GM12878 (cell line): Measurements from ENCODE around the gene TULP4. TPM values are rescaled to one million over a fixed set of nuclear protein-coding genes. Genes with fewer than 3 reads are reported as not detected.
"Not testable (repeated sequence)": the region's sequence is repeated elsewhere in the genome, so short reads cannot be mapped to it uniquely, and the experiment has no call there.

Experiments used
- ATAC-seq: fragments of 200-7000 bp; cut with Tn5 transposase; 3 replicates; pipeline ENCODE4 v1.9.1; 2020; ENCODE audit warnings: mild to moderate bottlenecking, moderate library complexity
- BruUV-seq: library from RNA; stranded (reverse); fragments of 400-500 nt; replicated peaks from 2 replicates; lab custom pipeline; 2021; lab: Mats Ljungman, UMichigan
- CTCF ChIA-PET: fragments of 300-600 bp; sonication (Branson Sonifier 250); formaldehyde crosslinking; extraction: SDS; loops from one replicate; lab custom pipeline; 2021; ENCODE audit warnings: inconsistent platforms; lab: Yijun Ruan, JAX
- POLR2A ChIA-PET: fragments of 350-600 bp; formaldehyde crosslinking; extraction: SDS; loops from one replicate; lab custom pipeline; 2021; ENCODE audit warnings: inconsistent platforms; lab: Charles Lee
- RAD21 ChIA-PET: fragments of 300-600 bp; sonication (Branson Sonifier 250); formaldehyde crosslinking; loops from one replicate; lab custom pipeline; 2023; ENCODE audit warnings: antibody characterized with exemption; ENCODE audit not compliant: unreplicated experiment; lab: Charles Lee
- SMC1A ChIA-PET: fragments of 300-600 bp; sonication (Branson Sonifier 250); formaldehyde crosslinking; loops from one replicate; lab custom pipeline; 2023; ENCODE audit not compliant: unreplicated experiment, uncharacterized antibody; lab: Charles Lee
- DNase-seq: peaks from one replicate; pipeline ENCODE4 v3.0.0-alpha.2; 2011; ENCODE audit warnings: low read depth, low spot score
- FAIRE-seq: peaks from 3 replicates; lab custom pipeline; 2011; peaks lifted over from hg19 to GRCh38; lab: Jason Lieb, UNC
- H2AFZ ChIP-seq: 2 replicates; pipeline ENCODE4 v1.6.0; 2011; ENCODE audit warnings: low read depth, low read length, control low read depth; ENCODE audit not compliant: control insufficient read depth
- H3K27ac ChIP-seq: 2 replicates; pipeline ENCODE4 v1.5.1; 2011; ENCODE audit warnings: control low read depth; ENCODE audit not compliant: control insufficient read depth, insufficient read depth
- H3K27me3 ChIP-seq, 2 experiments: replicated peaks in 1 of 2; 2 replicates each; pipeline versions ENCODE4 v1.6.0 to v1.6.1; 2011; ENCODE audit warnings: low read length in 1 of 2; ENCODE audit not compliant: control insufficient read depth in 2 of 2, insufficient read depth in 2 of 2
- H3K36me3 ChIP-seq, 2 experiments: 2 replicates each; pipeline ENCODE4 v1.5.1; 2011; ENCODE audit warnings: low read length in 1 of 2; ENCODE audit not compliant: control insufficient read depth in 2 of 2, insufficient read depth in 2 of 2
- H3K4me1 ChIP-seq: 2 replicates; pipeline ENCODE4 v1.6.1; 2011; ENCODE audit warnings: mild to moderate bottlenecking, low read length, moderate library complexity, mixed read lengths; ENCODE audit not compliant: control insufficient read depth, insufficient read depth
- H3K4me2 ChIP-seq: 2 replicates; pipeline ENCODE4 v1.6.0; 2011; ENCODE audit warnings: control low read depth; ENCODE audit not compliant: control insufficient read depth, insufficient read depth
- H3K4me3 ChIP-seq: fragments of 200-600 bp; sonication (generic); 2 replicates; pipeline ENCODE4 v1.5.1; 2016
- H3K79me2 ChIP-seq: 2 replicates; pipeline ENCODE4 v1.6.0; 2011; ENCODE audit warnings: low read length; ENCODE audit not compliant: control insufficient read depth, insufficient read depth
- H3K9ac ChIP-seq: 2 replicates; pipeline ENCODE4 v1.8.0; 2011; ENCODE audit warnings: low read length, control low read depth, mixed read lengths; ENCODE audit not compliant: control insufficient read depth, insufficient read depth
- H3K9me3 ChIP-seq: replicated peaks from 3 replicates; pipeline ENCODE4 v1.5.1; 2011; ENCODE audit warnings: mild to moderate bottlenecking, low read length; ENCODE audit not compliant: control insufficient read depth, insufficient read depth
- H4K20me1 ChIP-seq: 2 replicates; pipeline ENCODE4 v1.6.0; 2011; ENCODE audit not compliant: control insufficient read depth, insufficient read depth
- WGBS: methylation state at CpG from one replicate; pipeline ENCODE4 v1.1.6; 2016; ENCODE audit warnings: low lambda C conversion rate; ENCODE audit not compliant: insufficient replicate concordance, insufficient coverage; ENCODE audit errors: missing lambda C conversion rate; 5-methylcytosine and 5-hydroxymethylcytosine counted together
- in situ Hi-C: fragments of 300-500 bp; cut with MboI; formaldehyde crosslinking; loops from 9 replicates; pipeline ENCODE4 v1.14.3; 2018; ENCODE audit warnings: mixed read lengths
- intact Hi-C: fragments of 100-400 bp; cut with micrococcal nuclease; formaldehyde crosslinking; loops from one replicate; pipeline ENCODE4 v1.14.2; 2022; ENCODE audit not compliant: unreplicated experiment
- polyA plus RNA-seq, 11 experiments: library from polyadenylated mRNA; depleted of rRNA in 4 of 11; unstranded in 6 of 11; stranded (reverse) in 5 of 11; fragments of >200 nt; fragmentation: Nextera tagmentation in 4 of 11; fragmentation: Illumina TruSeq in 1 of 11; extraction: Ambion mirVana in 4 of 11; extraction: Trizol in 1 of 11; gene quantifications; 1 replicate in 1 of 11; 2 replicates in 10 of 11; pipeline versions ENCODE4 v1.2.1 to v1.2.3, GENCODE V29; 2011 to 2016; ENCODE audit warnings: inconsistent platforms in 2 of 11, missing spikeins in 2 of 11, low read depth in 1 of 11
- total RNA-seq, 4 experiments: library from RNA; depleted of rRNA in 3 of 4; stranded (reverse); fragments of >200 nt in 3 of 4; fragmentation: Illumina TruSeq in 1 of 4; extraction: Trizol in 1 of 4; gene quantifications; 2 replicates each; pipeline versions ENCODE4 v1.2.1 to v1.2.3, GENCODE V29; 2013 to 2021
- TF ChIP-seq, protein P1 (sequence below), 3 experiments: IDR thresholded peaks in 2 of 3; conservative IDR thresholded peaks in 1 of 3; 2 replicates each; pipeline ENCODE4 v1.5.1; 2011; ENCODE audit warnings: low read depth in 3 of 3, low read length in 3 of 3, mild to moderate bottlenecking in 3 of 3, control low read depth in 2 of 3, moderate library complexity in 2 of 3, inconsistent platforms in 1 of 3, mixed read lengths in 1 of 3; ENCODE audit not compliant: control insufficient read depth in 2 of 3, insufficient read depth in 1 of 3; ENCODE audit errors: extremely low read depth in 1 of 3
- TF ChIP-seq, protein P2 (sequence below): IDR thresholded peaks from 2 replicates; pipeline ENCODE4 v1.6.1; 2011; ENCODE audit warnings: borderline replicate concordance, low read depth, mild to moderate bottlenecking, moderate library complexity, mixed read lengths, low read length; ENCODE audit not compliant: insufficient read depth; ENCODE audit errors: extremely low read length

TULP4 gene
- total and polyA plus RNA-seq, 10 of the 15 experiments (the other 5 are each of a cell fraction or from before 2014, with no cell fraction given) = 0.73 to 31.8 (median 14.0) TPM

GRCh38 chr6:158468666-158469065 lies 156.4 kb downstream of the TULP4 start:
- no peaks in the 10 kb centered on the region for H3K79me2 ChIP-seq
- H3K36me3 ChIP-seq = peaks cover 0 to 11% of the 10 kb centered on the region in 2 experiments; a peak in 2 of 4 replicates
- no peaks in the 10 kb centered on the region for H3K27me3 ChIP-seq
- no peaks in the 10 kb centered on the region for H4K20me1 ChIP-seq
- ChIA-PET SMC1A (interaction anchor here (1.6 kb wide), 1 partner anchor 10 kb away, joined by 7 read pairs; no protein-coding TSS in a partner anchor), POLR2A (no interaction called here), RAD21 (no interaction called here), CTCF (no interaction called here)
- TF ChIP-seq, protein P1, sequence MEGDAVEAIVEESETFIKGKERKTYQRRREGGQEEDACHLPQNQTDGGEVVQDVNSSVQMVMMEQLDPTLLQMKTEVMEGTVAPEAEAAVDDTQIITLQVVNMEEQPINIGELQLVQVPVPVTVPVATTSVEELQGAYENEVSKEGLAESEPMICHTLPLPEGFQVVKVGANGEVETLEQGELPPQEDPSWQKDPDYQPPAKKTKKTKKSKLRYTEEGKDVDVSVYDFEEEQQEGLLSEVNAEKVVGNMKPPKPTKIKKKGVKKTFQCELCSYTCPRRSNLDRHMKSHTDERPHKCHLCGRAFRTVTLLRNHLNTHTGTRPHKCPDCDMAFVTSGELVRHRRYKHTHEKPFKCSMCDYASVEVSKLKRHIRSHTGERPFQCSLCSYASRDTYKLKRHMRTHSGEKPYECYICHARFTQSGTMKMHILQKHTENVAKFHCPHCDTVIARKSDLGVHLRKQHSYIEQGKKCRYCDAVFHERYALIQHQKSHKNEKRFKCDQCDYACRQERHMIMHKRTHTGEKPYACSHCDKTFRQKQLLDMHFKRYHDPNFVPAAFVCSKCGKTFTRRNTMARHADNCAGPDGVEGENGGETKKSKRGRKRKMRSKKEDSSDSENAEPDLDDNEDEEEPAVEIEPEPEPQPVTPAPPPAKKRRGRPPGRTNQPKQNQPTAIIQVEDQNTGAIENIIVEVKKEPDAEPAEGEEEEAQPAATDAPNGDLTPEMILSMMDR (IDR thresholded peaks at IDR 0.05 in 2 of 3, conservative IDR thresholded peaks at IDR 0.05 in 1 of 3; ENCODE audit: control insufficient read depth in 2 of 3, extremely low read depth in 1 of 3, insufficient read depth in 1 of 3, low read depth in 3 of 3, low read length in 3 of 3) = peak in 1 of 3 experiments; percentile 26; a peak in 1 of 6 replicates
- TF ChIP-seq, protein P2, sequence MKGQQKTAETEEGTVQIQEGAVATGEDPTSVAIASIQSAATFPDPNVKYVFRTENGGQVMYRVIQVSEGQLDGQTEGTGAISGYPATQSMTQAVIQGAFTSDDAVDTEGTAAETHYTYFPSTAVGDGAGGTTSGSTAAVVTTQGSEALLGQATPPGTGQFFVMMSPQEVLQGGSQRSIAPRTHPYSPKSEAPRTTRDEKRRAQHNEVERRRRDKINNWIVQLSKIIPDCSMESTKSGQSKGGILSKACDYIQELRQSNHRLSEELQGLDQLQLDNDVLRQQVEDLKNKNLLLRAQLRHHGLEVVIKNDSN = no peak
- H3K9me3 ChIP-seq = no peaks in the 10 kb centered on the region
- H3K4me3 ChIP-seq = no peak overlapping the region
- H3K9ac ChIP-seq = no peak overlapping the region
- no TSS peak for BruUV-seq
- in situ Hi-C loops (no loop called here), intact Hi-C loops (no loop called here)
- no peak overlapping the region for H2AFZ ChIP-seq
- WGBS = 85% methylated on average over 6 of the region's 6 CpGs
- peaks cover 3% of the 10 kb centered on the region for H3K4me1 ChIP-seq
- no peak overlapping the region for H3K4me2 ChIP-seq
- FAIRE-seq (no peak), DNase-seq (no peak), ATAC-seq (no peak)
- H3K27ac ChIP-seq = no peak overlapping the region

DNA sequence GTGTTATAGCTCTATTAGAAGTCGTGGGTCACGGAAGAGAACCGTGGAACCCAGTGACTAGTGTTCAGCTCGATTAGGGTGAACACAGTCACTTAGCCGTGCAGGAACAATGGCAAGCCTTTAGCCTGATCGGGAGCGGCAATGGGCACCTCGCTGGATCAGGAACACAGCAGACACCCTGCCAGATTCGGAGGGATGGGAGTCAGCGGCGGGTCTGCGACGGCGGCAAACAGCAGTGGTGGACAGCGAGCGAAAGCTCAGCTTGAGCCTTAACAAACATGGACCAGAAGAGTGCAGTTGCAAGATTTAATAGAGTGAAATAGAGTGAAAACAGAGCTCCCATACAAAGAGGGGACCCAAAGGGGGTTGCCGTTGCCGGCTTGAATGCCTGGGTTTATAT lies 157.8 kb downstream of the TULP4 start:
- CTCF ChIA-PET = interaction anchor here (0.7 to 6.1 kb wide), 2 partner anchors 25 to 49 kb away, joined by 3 to 27 read pairs; no protein-coding TSS in a partner anchor
- ATAC-seq, POLR2A ChIA-PET, H3K9me3 ChIP-seq, H2AFZ ChIP-seq, FAIRE-seq, H3K36me3 ChIP-seq, H3K79me2 ChIP-seq, H3K9ac ChIP-seq, DNase-seq, H3K4me2 ChIP-seq, BruUV-seq, H3K27me3 ChIP-seq, H3K4me3 ChIP-seq, H4K20me1 ChIP-seq, in situ Hi-C loops, H3K27ac ChIP-seq: not testable (repeated sequence)
- RAD21 ChIA-PET = interaction anchor here (1.1 kb wide), 1 partner anchor 249 kb away, joined by 4 read pairs; no protein-coding TSS in a partner anchor
- WGBS = 95% methylated on average over 17 of the region's 18 CpGs
- H3K4me1 ChIP-seq = peaks cover 14% of the 10 kb centered on the region
- intact Hi-C loops = loop anchor here (10.0 kb wide), 1 partner anchor 345 kb away; the partner anchor contains the start of gene EZR
- SMC1A ChIA-PET = interaction anchor here (0.6 to 2.9 kb wide), 6 partner anchors 9 to 249 kb away, joined by 3 to 17 read pairs (median 3); no protein-coding TSS in a partner anchor
